HEK293 (cell line): ENCODE results near the gene TRIM5.

Source experiments
- CTCF ChIA-PET: fragments of 350-600 bp; formaldehyde crosslinking; extraction: SDS; loops from one replicate; lab custom pipeline; 2021; ENCODE audit warnings: antibody characterized with exemption; lab: Yijun Ruan, JAX
- POLR2A ChIA-PET: fragments of 300-600 bp; formaldehyde crosslinking; extraction: SDS; loops from one replicate; lab custom pipeline; 2020; ENCODE audit warnings: antibody characterized with exemption, inconsistent platforms; lab: Yijun Ruan, JAX
- H3K27ac ChIP-seq: fragments of 200-500 bp; sonication (Bioruptor generic); 2 replicates; pipeline ENCODE4 v1.5.1; 2014; ENCODE audit warnings: low read depth, low read length, control low read depth, inconsistent platforms; ENCODE audit errors: extremely low read depth
- H3K36me3 ChIP-seq, 2 experiments: fragments of 200-500 bp in 1 of 2; sonication (Bioruptor generic) in 1 of 2; 1 replicate in 1 of 2; 2 replicates in 1 of 2; pipeline ENCODE4 v1.5.1; 2014 to 2017; ENCODE audit warnings: inconsistent platforms in 2 of 2, low read length in 2 of 2; ENCODE audit not compliant: control insufficient read depth in 2 of 2, insufficient read depth in 1 of 2
- H3K4me1 ChIP-seq: fragments of 200-500 bp; sonication (Bioruptor generic); 2 replicates; pipeline ENCODE4 v1.5.1; 2014; ENCODE audit warnings: mild to moderate bottlenecking, low read length, inconsistent platforms; ENCODE audit not compliant: control insufficient read depth, insufficient read depth
- H3K4me3 ChIP-seq: 2 replicates; pipeline ENCODE4 v1.5.1; 2011; ENCODE audit warnings: low read depth, mild to moderate bottlenecking, control low read depth, low read length, moderate library complexity
- H3K9me3 ChIP-seq: fragments of 200-500 bp; sonication (Bioruptor generic); 2 replicates; pipeline ENCODE4 v1.5.1; 2014; ENCODE audit warnings: low read depth, low read length, inconsistent platforms; ENCODE audit not compliant: control insufficient read depth, insufficient read depth
- GLIS1 ChIP-seq: fragments of 450-650 bp; formaldehyde crosslinking; IDR thresholded peaks from 2 replicates; pipeline ENCODE4 v1.5.1; 2016; ENCODE audit warnings: missing biosample characterization, missing genetic modification characterization
- MEIS1 ChIP-seq: sonication (generic); formaldehyde crosslinking; IDR thresholded peaks from 2 replicates; pipeline ENCODE4 v1.8.1; 2022; ENCODE audit warnings: missing genetic modification reagents, mild to moderate bottlenecking, borderline replicate concordance
- RBAK ChIP-seq: fragments of 450-650 bp; formaldehyde crosslinking; IDR thresholded peaks from 2 replicates; pipeline ENCODE4 v1.5.1; 2016; ENCODE audit warnings: missing biosample characterization, missing genetic modification characterization
- SP3 ChIP-seq: fragments of 450-650 bp; formaldehyde crosslinking; IDR thresholded peaks from 2 replicates; pipeline ENCODE4 v1.5.1; 2016; ENCODE audit warnings: missing biosample characterization, missing genetic modification characterization
- SP7 ChIP-seq: fragments of 450-650 bp; formaldehyde crosslinking; IDR thresholded peaks from 2 replicates; pipeline ENCODE4 v1.5.1; 2016; ENCODE audit warnings: missing biosample characterization, missing genetic modification characterization
- ZBTB17 ChIP-seq: fragments of 450-650 bp; formaldehyde crosslinking; IDR thresholded peaks from 2 replicates; pipeline ENCODE4 v1.5.1; 2016; ENCODE audit warnings: missing biosample characterization, missing genetic modification characterization
- ZIC2 ChIP-seq: fragments of 450-650 bp; formaldehyde crosslinking; IDR thresholded peaks from 2 replicates; pipeline ENCODE4 v1.5.1; 2016; ENCODE audit warnings: missing biosample characterization, missing genetic modification characterization
- ZNF121 ChIP-seq: fragments of 450-650 bp; formaldehyde crosslinking; IDR thresholded peaks from 2 replicates; pipeline ENCODE4 v1.5.1; 2016; ENCODE audit warnings: missing biosample characterization, missing genetic modification characterization
- ZNF184 ChIP-seq: fragments of 450-650 bp; IDR thresholded peaks from 2 replicates; pipeline ENCODE4 v1.5.1; 2018; ENCODE audit warnings: missing biosample characterization, mild to moderate bottlenecking, missing genetic modification characterization
- ZNF404 ChIP-seq: fragments of 450-650 bp; formaldehyde crosslinking; IDR thresholded peaks from 2 replicates; pipeline ENCODE4 v1.5.1; 2017; ENCODE audit warnings: missing biosample characterization, missing genetic modification characterization
- ZNF501 ChIP-seq: fragments of 450-650 bp; formaldehyde crosslinking; IDR thresholded peaks from 2 replicates; pipeline ENCODE4 v1.5.1; 2016; ENCODE audit warnings: missing biosample characterization, missing genetic modification characterization
- ZNF548 ChIP-seq: fragments of 450-650 bp; formaldehyde crosslinking; IDR thresholded peaks from 2 replicates; pipeline ENCODE4 v1.5.1; 2016; ENCODE audit warnings: missing biosample characterization, missing genetic modification characterization
- TF ChIP-seq, protein P1 (sequence below): fragments of 450-650 bp; IDR thresholded peaks from 2 replicates; pipeline ENCODE4 v1.5.1; 2018; ENCODE audit warnings: missing biosample characterization, missing genetic modification characterization
- TF ChIP-seq, protein P2 (sequence below): fragments of 450-650 bp; formaldehyde crosslinking; IDR thresholded peaks from 2 replicates; pipeline ENCODE4 v1.5.1; 2016; ENCODE audit warnings: missing biosample characterization, missing genetic modification characterization
- TF ChIP-seq, protein P3 (sequence below): fragments of 450-650 bp; formaldehyde crosslinking; IDR thresholded peaks from 2 replicates; pipeline ENCODE4 v1.5.1; 2016; ENCODE audit warnings: missing biosample characterization, missing genetic modification characterization
- TF ChIP-seq, protein P4 (sequence below): fragments of 450-650 bp; formaldehyde crosslinking; IDR thresholded peaks from 2 replicates; pipeline ENCODE4 v1.5.1; 2017; ENCODE audit warnings: missing biosample characterization, missing genetic modification characterization
- TF ChIP-seq, protein P5 (sequence below): fragments of 450-650 bp; formaldehyde crosslinking; IDR thresholded peaks from 2 replicates; pipeline ENCODE4 v1.5.1; 2016; ENCODE audit warnings: missing biosample characterization, missing genetic modification characterization
- TF ChIP-seq, protein P6 (sequence below): fragments of 450-650 bp; formaldehyde crosslinking; IDR thresholded peaks from 2 replicates; pipeline ENCODE4 v1.5.1; 2016; ENCODE audit warnings: missing biosample characterization, missing genetic modification characterization

The TRIM5 gene

DNA sequence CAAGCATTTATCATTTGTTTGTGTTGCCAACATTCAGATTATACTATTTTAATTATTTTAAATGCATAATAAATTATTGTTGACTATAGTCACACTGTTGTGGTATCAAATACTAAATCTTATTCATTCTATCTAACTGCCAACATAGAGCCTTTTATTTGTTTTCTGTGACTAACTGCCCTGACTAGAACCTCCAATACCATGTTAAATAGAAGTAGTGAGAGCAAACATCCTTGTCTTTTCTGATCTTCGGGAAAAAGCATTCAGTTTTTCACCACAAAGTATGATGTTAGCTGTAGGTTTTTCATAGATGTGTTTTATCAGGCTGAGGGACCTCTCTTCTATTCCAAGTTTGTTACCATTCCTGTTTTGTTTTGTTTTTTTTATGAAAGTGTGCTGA is 44.9 kb downstream of the TRIM5 start (continued):
- TF ChIP-seq, protein P1, sequence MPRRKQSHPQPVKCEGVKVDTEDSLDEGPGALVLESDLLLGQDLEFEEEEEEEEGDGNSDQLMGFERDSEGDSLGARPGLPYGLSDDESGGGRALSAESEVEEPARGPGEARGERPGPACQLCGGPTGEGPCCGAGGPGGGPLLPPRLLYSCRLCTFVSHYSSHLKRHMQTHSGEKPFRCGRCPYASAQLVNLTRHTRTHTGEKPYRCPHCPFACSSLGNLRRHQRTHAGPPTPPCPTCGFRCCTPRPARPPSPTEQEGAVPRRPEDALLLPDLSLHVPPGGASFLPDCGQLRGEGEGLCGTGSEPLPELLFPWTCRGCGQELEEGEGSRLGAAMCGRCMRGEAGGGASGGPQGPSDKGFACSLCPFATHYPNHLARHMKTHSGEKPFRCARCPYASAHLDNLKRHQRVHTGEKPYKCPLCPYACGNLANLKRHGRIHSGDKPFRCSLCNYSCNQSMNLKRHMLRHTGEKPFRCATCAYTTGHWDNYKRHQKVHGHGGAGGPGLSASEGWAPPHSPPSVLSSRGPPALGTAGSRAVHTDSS (tag by site-specific recombination), result no peak
- TF ChIP-seq SP3 (tag by site-specific recombination) (no peak), RBAK (tag by site-specific recombination) (no peak), ZBTB17 (tag by site-specific recombination) (no peak), ZNF501 (tag by site-specific recombination) (no peak), MEIS1 (CRISPR knock-in tag) (no peak), ZNF404 (tag by site-specific recombination) (no peak)
- TF ChIP-seq, protein P2, sequence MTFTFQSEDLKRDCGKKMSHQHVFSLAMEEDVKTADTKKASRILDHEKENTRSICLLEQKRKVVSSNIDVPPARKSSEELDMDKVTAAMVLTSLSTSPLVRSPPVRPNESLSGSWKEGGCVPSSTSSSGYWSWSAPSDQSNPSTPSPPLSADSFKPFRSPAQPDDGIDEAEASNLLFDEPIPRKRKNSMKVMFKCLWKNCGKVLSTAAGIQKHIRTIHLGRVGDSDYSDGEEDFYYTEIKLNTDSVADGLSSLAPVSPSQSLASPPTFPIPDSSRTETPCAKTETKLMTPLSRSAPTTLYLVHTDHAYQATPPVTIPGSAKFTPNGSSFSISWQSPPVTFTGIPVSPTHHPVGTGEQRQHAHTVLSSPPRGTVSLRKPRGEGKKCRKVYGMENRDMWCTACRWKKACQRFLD, result no peak

DNA sequence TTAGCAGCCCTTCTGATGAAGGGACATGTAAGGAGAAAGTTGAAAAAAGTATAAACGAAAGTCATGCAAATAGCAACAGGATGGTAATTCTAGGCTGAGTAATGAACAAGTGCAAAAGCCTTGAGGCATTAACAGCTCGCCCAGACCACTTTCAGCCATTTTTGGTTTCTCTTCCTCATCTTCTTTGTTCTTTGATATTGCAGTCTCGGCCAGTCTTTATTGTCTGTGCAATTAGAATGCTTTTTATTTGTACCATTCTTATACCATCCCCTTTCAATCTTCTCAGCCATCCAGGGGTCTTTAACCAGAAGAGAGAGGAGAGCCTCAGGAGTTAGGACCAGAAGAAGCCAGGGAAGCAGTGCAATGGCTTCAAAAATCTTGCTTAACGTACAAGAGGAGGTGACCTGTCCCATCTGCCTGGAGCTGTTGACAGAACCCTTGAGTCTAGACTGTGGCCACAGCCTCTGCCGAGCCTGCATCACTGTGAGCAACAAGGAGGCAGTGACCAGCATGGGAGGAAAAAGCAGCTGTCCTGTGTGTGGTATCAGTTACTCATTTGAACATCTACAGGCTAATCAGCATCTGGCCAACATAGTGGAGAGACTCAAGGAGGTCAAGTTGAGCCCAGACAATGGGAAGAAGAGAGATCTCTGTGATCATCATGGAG is 52.8 kb downstream of the TRIM5 start:
- TF ChIP-seq GLIS1 (tag by site-specific recombination) (no peak), ZIC2 (tag by site-specific recombination) (no peak), ZNF548 (tag by site-specific recombination) (no peak), ZNF121 (tag by site-specific recombination) (no peak), SP7 (no peak), ZNF184 (tag by site-specific recombination) (no peak)
- TF ChIP-seq, protein P3, sequence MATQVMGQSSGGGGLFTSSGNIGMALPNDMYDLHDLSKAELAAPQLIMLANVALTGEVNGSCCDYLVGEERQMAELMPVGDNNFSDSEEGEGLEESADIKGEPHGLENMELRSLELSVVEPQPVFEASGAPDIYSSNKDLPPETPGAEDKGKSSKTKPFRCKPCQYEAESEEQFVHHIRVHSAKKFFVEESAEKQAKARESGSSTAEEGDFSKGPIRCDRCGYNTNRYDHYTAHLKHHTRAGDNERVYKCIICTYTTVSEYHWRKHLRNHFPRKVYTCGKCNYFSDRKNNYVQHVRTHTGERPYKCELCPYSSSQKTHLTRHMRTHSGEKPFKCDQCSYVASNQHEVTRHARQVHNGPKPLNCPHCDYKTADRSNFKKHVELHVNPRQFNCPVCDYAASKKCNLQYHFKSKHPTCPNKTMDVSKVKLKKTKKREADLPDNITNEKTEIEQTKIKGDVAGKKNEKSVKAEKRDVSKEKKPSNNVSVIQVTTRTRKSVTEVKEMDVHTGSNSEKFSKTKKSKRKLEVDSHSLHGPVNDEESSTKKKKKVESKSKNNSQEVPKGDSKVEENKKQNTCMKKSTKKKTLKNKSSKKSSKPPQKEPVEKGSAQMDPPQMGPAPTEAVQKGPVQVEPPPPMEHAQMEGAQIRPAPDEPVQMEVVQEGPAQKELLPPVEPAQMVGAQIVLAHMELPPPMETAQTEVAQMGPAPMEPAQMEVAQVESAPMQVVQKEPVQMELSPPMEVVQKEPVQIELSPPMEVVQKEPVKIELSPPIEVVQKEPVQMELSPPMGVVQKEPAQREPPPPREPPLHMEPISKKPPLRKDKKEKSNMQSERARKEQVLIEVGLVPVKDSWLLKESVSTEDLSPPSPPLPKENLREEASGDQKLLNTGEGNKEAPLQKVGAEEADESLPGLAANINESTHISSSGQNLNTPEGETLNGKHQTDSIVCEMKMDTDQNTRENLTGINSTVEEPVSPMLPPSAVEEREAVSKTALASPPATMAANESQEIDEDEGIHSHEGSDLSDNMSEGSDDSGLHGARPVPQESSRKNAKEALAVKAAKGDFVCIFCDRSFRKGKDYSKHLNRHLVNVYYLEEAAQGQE (tag by site-specific recombination), result no peak
- TF ChIP-seq, protein P4, sequence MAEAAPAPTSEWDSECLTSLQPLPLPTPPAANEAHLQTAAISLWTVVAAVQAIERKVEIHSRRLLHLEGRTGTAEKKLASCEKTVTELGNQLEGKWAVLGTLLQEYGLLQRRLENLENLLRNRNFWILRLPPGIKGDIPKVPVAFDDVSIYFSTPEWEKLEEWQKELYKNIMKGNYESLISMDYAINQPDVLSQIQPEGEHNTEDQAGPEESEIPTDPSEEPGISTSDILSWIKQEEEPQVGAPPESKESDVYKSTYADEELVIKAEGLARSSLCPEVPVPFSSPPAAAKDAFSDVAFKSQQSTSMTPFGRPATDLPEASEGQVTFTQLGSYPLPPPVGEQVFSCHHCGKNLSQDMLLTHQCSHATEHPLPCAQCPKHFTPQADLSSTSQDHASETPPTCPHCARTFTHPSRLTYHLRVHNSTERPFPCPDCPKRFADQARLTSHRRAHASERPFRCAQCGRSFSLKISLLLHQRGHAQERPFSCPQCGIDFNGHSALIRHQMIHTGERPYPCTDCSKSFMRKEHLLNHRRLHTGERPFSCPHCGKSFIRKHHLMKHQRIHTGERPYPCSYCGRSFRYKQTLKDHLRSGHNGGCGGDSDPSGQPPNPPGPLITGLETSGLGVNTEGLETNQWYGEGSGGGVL (tag by site-specific recombination), result no peak
- POLR2A ChIA-PET, result no interaction called here
- Histone ChIP-seq H3K9me3 (no peaks in the 10 kb centered on the region), H3K36me3 (no peaks in the 10 kb centered on the region), H3K27ac (no peak overlapping the region), H3K4me1 (no peaks in the 10 kb centered on the region), H3K4me3 (no peak overlapping the region)
- CTCF ChIA-PET, result no interaction called here

DNA sequence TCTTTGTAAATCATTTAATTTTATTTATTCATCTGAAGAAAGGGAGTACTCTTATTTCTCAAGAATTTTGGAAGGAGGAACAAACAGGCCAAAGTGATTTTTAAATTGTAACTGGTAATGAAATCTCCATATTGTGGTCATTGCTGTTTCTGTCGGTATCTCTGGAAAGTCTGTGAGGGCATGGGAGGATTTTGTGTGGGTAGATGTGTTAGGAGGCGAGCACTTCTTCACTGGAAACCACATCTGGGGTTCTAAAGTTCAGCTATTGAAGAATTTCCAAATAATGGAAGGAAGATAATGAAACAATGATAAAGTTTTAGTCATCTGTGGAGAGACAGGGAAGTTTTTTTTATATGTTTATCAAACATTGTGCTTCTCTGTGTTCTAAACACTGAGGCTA is 53.5 kb downstream of the TRIM5 start:
- POLR2A ChIA-PET, result no interaction called here
- H3K4me3 ChIP-seq, result no peak overlapping the region
- no peak overlapping the region for H3K27ac ChIP-seq
- no peaks in the 10 kb centered on the region for H3K4me1 ChIP-seq
- CTCF ChIA-PET, result no interaction called here
- no peaks in the 10 kb centered on the region for H3K36me3 ChIP-seq
- no peaks in the 10 kb centered on the region for H3K9me3 ChIP-seq
- TF ChIP-seq, protein P5, sequence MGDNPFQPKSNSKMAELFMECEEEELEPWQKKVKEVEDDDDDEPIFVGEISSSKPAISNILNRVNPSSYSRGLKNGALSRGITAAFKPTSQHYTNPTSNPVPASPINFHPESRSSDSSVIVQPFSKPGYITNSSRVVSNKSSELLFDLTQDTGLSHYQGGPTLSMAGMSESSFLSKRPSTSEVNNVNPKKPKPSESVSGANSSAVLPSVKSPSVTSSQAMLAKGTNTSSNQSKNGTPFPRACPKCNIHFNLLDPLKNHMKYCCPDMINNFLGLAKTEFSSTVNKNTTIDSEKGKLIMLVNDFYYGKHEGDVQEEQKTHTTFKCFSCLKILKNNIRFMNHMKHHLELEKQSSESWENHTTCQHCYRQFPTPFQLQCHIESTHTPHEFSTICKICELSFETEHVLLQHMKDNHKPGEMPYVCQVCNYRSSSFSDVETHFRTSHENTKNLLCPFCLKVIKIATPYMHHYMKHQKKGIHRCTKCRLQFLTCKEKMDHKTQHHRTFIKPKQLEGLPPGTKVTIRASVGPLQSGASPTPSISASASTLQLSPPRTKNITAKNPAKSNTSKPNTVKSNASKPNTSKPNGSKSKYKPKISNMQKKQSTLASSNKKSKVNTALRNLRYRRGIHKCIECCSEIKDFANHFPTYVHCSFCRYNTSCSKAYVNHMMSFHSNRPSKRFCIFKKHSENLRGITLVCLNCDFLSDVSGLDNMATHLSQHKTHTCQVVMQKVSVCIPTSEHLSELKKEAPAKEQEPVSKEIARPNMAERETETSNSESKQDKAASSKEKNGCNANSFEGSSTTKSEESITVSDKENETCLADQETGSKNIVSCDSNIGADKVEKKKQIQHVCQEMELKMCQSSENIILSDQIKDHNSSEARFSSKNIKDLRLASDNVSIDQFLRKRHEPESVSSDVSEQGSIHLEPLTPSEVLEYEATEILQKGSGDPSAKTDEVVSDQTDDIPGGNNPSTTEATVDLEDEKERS (tag by site-specific recombination), result no peak
- TF ChIP-seq, protein P6, sequence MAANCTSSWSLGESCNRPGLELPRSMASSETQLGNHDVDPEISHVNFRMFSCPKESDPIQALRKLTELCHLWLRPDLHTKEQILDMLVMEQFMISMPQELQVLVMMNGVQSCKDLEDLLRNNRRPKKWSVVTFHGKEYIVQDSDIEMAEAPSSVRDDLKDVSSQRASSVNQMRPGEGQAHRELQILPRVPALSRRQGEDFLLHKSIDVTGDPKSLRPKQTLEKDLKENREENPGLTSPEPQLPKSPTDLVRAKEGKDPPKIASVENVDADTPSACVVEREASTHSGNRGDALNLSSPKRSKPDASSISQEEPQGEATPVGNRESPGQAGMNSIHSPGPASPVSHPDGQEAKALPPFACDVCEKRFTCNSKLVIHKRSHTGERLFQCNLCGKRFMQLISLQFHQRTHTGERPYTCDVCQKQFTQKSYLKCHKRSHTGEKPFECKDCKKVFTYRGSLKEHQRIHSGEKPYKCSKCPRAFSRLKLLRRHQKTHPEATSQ (tag by site-specific recombination), result no peak
- TF ChIP-seq, protein P2, result no peak
